Panc1 (cell line): Measurements from ENCODE around the gene SCRG1. TPM values are rescaled to one million over a fixed set of nuclear protein-coding genes. Genes with fewer than 3 reads are reported as not detected.

Experiments
- ATAC-seq: fragments of 200-7000 bp; cut with Tn5 transposase; 2 replicates; pipeline ENCODE4 v1.9.1; 2020; ENCODE audit warnings: mild to moderate bottlenecking, moderate library complexity
- BruUV-seq: library from RNA; stranded (reverse); fragments of 400-500 nt; replicated peaks from 2 replicates; lab custom pipeline; 2021; lab: Mats Ljungman, UMichigan
- CTCF ChIA-PET: fragments of 300-600 bp; sonication (Branson Sonifier 250); formaldehyde crosslinking; loops from one replicate; lab custom pipeline; 2022; ENCODE audit warnings: antibody characterized with exemption; lab: Charles Lee
- POLR2A ChIA-PET: fragments of 300-600 bp; sonication (Branson Sonifier 250); formaldehyde crosslinking; loops from one replicate; lab custom pipeline; 2022; ENCODE audit warnings: antibody characterized with exemption; lab: Charles Lee
- DNase-seq: peaks from one replicate; pipeline ENCODE4 v3.0.0-alpha.2; 2010; ENCODE audit warnings: low read depth, low spot score
- H3K27ac ChIP-seq: 2 replicates; pipeline ENCODE4 v1.5.1; 2011; ENCODE audit warnings: mild to moderate bottlenecking, low read length, inconsistent platforms
- H3K27me3 ChIP-seq: fragments of 200-500 bp; sonication (Bioruptor generic); 2 replicates; pipeline ENCODE4 v1.6.0; 2014; ENCODE audit warnings: low read length, inconsistent platforms; ENCODE audit not compliant: control insufficient read depth, insufficient read depth
- H3K36me3 ChIP-seq: fragments of 200-500 bp; sonication (Bioruptor generic); 2 replicates; pipeline ENCODE4 v1.5.1; 2014; ENCODE audit warnings: inconsistent platforms, mild to moderate bottlenecking, low read length, moderate library complexity; ENCODE audit not compliant: control insufficient read depth, insufficient read depth
- H3K4me1 ChIP-seq: 2 replicates; pipeline ENCODE4 v1.5.1; 2011; ENCODE audit warnings: inconsistent platforms, mild to moderate bottlenecking, low read length, moderate library complexity; ENCODE audit not compliant: control insufficient read depth, insufficient read depth
- H3K4me3 ChIP-seq, 2 experiments: 2 replicates each; pipeline ENCODE4 v1.5.1; 2011 to 2012; ENCODE audit warnings: low read depth in 2 of 2, low read length in 2 of 2, mild to moderate bottlenecking in 2 of 2, inconsistent platforms in 1 of 2, moderate library complexity in 1 of 2
- H3K9me3 ChIP-seq: fragments of 200-500 bp; sonication (Bioruptor generic); 2 replicates; pipeline ENCODE4 v1.5.1; 2014; ENCODE audit warnings: low read depth, mild to moderate bottlenecking, inconsistent platforms, low read length, moderate library complexity; ENCODE audit not compliant: control insufficient read depth, insufficient read depth
- POLR2AphosphoS5 ChIP-seq: IDR thresholded peaks from 2 replicates; pipeline ENCODE4 v1.6.1; 2012; ENCODE audit warnings: mild to moderate bottlenecking, low read depth, low read length, moderate library complexity
- SIN3A ChIP-seq: IDR thresholded peaks from 2 replicates; pipeline ENCODE4 v1.6.1; 2012; ENCODE audit warnings: low read depth, mild to moderate bottlenecking, low read length, moderate library complexity, borderline replicate concordance; ENCODE audit not compliant: insufficient read depth
- TCF7L2 ChIP-seq: IDR thresholded peaks from 2 replicates; pipeline ENCODE4 v1.6.1; 2011; ENCODE audit warnings: mild to moderate bottlenecking, low read depth, low read length, inconsistent platforms
- in situ Hi-C: cut with HindIII; loops from 2 replicates; pipeline ENCODE4 v1.10.0; 2016; ENCODE audit warnings: low sequenced_read_pairs, low pct_unique_long_range_greater_than_20kb
- intact Hi-C: fragments of 100-400 bp; cut with micrococcal nuclease; formaldehyde crosslinking; loops from one replicate; pipeline ENCODE4 v1.10.0; 2022; ENCODE audit not compliant: unreplicated experiment
- total RNA-seq: library from RNA; stranded (reverse); gene quantifications from one replicate; pipeline ENCODE4 v1.2.1, GENCODE V29; 2021; ENCODE audit not compliant: unreplicated experiment
- TF ChIP-seq, protein P1 (sequence below): fragments of 450-650 bp; IDR thresholded peaks from 2 replicates; pipeline ENCODE4 v1.5.1; 2017; ENCODE audit warnings: mild to moderate bottlenecking
- TF ChIP-seq, protein P2 (sequence below), 2 experiments: IDR thresholded peaks; 2 replicates each; pipeline ENCODE4 v1.6.1; 2011 to 2012; ENCODE audit warnings: low read depth in 2 of 2, control low read depth in 1 of 2, low read length in 1 of 2, mild to moderate bottlenecking in 1 of 2, moderate library complexity in 1 of 2; ENCODE audit not compliant: insufficient read depth in 1 of 2

Gene SCRG1
- total RNA-seq, 1 experiment from 2014 or later = not detected

DNA sequence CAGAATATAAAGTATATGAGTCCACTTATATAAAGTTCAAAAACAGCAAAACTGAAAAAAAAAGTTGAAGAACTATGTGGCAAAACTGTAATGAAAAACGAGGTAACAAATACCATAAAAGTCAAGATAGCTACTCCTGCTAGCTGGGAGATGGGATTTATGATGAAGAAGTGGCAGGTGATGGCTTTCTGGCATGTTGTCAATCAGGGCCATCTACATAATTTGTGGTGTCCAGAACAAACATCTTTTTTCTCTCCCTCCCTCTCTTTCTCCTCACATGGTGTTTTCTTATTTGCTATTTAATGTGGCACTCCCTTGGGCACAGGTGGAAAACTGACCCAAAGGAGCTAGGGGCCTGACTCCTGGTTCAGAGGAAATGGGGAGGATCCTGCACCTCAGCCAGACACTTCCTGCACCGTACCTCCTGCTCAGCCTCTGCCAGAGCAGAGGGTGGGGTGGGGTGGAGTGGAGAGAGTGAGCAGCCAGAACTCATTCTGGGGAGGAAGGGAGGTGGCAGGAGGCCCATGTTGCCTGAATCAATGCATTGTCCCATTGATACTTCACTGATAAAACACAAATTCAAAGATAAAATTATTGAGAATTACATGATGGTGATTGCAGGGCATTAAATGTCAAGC lies 33.4 kb downstream of the SCRG1 start:
- Histone ChIP-seq H3K27ac (no peak overlapping the region), H3K9me3 (no peaks in the 10 kb centered on the region), H3K36me3 (no peaks in the 10 kb centered on the region; the same call in 1 of the 2 replicates), H3K4me1 (no peaks in the 10 kb centered on the region), H3K4me3 (no peak overlapping the region), H3K27me3 (no peaks in the 10 kb centered on the region)
- intact Hi-C loops = loop anchor here (5.0 kb wide), 1 partner anchor 33 kb away; the partner anchor contains the start of gene HMGB2
- no peak for DNase-seq
- in situ Hi-C loops = no loop called here
- POLR2A ChIA-PET = no interaction called here
- no peak for ATAC-seq
- CTCF ChIA-PET = no interaction called here
- TF ChIP-seq SIN3A (no peak), POLR2AphosphoS5 (no peak), TCF7L2 (no peak)
- TF ChIP-seq, protein P1, sequence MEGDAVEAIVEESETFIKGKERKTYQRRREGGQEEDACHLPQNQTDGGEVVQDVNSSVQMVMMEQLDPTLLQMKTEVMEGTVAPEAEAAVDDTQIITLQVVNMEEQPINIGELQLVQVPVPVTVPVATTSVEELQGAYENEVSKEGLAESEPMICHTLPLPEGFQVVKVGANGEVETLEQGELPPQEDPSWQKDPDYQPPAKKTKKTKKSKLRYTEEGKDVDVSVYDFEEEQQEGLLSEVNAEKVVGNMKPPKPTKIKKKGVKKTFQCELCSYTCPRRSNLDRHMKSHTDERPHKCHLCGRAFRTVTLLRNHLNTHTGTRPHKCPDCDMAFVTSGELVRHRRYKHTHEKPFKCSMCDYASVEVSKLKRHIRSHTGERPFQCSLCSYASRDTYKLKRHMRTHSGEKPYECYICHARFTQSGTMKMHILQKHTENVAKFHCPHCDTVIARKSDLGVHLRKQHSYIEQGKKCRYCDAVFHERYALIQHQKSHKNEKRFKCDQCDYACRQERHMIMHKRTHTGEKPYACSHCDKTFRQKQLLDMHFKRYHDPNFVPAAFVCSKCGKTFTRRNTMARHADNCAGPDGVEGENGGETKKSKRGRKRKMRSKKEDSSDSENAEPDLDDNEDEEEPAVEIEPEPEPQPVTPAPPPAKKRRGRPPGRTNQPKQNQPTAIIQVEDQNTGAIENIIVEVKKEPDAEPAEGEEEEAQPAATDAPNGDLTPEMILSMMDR = no peak
- TF ChIP-seq, protein P2, sequence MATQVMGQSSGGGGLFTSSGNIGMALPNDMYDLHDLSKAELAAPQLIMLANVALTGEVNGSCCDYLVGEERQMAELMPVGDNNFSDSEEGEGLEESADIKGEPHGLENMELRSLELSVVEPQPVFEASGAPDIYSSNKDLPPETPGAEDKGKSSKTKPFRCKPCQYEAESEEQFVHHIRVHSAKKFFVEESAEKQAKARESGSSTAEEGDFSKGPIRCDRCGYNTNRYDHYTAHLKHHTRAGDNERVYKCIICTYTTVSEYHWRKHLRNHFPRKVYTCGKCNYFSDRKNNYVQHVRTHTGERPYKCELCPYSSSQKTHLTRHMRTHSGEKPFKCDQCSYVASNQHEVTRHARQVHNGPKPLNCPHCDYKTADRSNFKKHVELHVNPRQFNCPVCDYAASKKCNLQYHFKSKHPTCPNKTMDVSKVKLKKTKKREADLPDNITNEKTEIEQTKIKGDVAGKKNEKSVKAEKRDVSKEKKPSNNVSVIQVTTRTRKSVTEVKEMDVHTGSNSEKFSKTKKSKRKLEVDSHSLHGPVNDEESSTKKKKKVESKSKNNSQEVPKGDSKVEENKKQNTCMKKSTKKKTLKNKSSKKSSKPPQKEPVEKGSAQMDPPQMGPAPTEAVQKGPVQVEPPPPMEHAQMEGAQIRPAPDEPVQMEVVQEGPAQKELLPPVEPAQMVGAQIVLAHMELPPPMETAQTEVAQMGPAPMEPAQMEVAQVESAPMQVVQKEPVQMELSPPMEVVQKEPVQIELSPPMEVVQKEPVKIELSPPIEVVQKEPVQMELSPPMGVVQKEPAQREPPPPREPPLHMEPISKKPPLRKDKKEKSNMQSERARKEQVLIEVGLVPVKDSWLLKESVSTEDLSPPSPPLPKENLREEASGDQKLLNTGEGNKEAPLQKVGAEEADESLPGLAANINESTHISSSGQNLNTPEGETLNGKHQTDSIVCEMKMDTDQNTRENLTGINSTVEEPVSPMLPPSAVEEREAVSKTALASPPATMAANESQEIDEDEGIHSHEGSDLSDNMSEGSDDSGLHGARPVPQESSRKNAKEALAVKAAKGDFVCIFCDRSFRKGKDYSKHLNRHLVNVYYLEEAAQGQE (IDR thresholded peaks at IDR 0.05; ENCODE audit: insufficient read depth in 1 of 2, low read depth in 2 of 2, low read length in 1 of 2) = no peak
- no TSS peak for BruUV-seq

DNA sequence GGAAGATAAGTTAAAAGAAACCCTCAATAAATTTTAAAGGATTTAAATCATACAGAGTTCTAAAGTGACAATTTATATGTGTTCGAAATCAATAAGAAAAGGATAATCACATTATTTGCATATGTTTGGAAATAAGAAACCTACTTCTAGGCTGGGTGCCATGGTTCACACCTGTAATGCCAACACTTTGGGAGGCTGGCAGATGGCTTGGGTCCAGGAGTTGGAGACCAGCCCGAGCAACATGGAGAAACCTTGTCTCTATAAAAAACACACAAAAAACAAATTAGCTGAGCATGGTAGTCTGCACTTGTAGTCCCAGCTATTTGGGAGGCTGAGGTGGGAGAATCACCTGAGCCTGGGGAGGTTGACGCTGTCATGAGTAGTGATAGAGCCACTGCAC lies 36.2 kb downstream of the SCRG1 start:
- BruUV-seq = no TSS peak
- in situ Hi-C loops = no loop called here
- H3K27me3 ChIP-seq = no peaks in the 10 kb centered on the region
- H3K9me3 ChIP-seq = no peaks in the 10 kb centered on the region
- H3K4me3 ChIP-seq = no peak overlapping the region
- intact Hi-C loops = no loop called here
- CTCF ChIA-PET = no interaction called here
- H3K27ac ChIP-seq = no peak overlapping the region
- DNase-seq (no peak), ATAC-seq (no peak)
- POLR2A ChIA-PET = no interaction called here
- no peaks in the 10 kb centered on the region for H3K4me1 ChIP-seq
- TF ChIP-seq POLR2AphosphoS5 = no peak
- TF ChIP-seq, protein P2 (IDR thresholded peaks at IDR 0.05; ENCODE audit: insufficient read depth in 1 of 2, low read depth in 2 of 2, low read length in 1 of 2) = no peak
- TF ChIP-seq, protein P1 = no peak
- no peak for TF ChIP-seq TCF7L2
- TF ChIP-seq SIN3A = no peak
- H3K36me3 ChIP-seq = no peaks in the 10 kb centered on the region
